ENCODE results near the gene ADAMTS13. TPM values are rescaled to one million over a fixed set of nuclear protein-coding genes. Genes with fewer than 3 reads are reported as not detected.

The ADAMTS13 gene
- total RNA-seq, 1 experiment from 2014 or later, result 12.0 TPM

DNA sequence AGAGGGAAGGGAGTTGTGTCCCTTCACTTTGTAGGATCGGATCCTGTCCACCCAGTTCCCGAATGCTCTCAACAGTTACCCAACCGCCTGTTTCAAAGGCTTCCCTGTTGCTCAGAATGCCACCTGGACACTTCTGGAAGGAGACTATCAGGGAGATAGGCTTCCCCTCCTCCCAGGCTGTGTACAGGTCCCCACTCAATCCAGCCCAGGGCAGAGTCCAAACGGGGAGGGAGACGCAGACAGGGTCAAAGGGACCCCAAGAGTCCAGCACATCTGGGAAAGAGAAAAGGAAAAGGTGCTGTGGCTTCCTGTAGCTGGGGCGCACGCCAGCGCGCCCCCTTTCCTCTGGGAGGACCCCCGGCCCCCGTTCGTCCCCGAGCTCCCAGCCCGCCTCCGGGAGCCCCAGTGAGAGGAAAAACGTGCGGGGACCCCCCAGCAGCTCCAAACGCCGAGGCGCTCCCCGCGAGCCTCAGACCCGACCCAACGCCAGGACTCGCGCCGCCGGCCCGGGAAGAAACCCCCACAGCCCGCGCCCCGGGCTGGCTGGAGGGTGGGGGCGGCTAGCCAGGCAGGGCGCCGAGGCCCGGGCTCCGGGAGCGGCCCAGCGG, 46.9 kb upstream of the ADAMTS13 start:
- Mint-ChIP-seq H3K27me3 (ENCODE audit: low read depth) (peaks cover 30% of the 10 kb centered on the region), H3K36me3 (peaks cover 25% of the 10 kb centered on the region), H3K9me3 (peaks cover 4% of the 10 kb centered on the region), H3K4me1 (peaks cover 17% of the 10 kb centered on the region), H3K27ac (peak overlapping the region; percentile 96), H3K4me3 (peak overlapping the region; percentile 98)
- CTCF ChIA-PET, result interaction anchor here (0.6 to 1.3 kb wide), 4 partner anchors 27 to 231 kb away, joined by 3 to 5 read pairs (median 4); partner anchors contain the start of genes MED22 and RPL7A
- DNase-seq (ENCODE audit: low spot score), result peak; percentile 35
- POLR2A ChIA-PET, result interaction anchor here (1.0 kb wide), 1 partner anchor 27 kb away, joined by 3 read pairs; the partner anchor contains the start of genes MED22 and RPL7A
- ATAC-seq, result peak; percentile 3
- TF ChIP-seq, protein P1, sequence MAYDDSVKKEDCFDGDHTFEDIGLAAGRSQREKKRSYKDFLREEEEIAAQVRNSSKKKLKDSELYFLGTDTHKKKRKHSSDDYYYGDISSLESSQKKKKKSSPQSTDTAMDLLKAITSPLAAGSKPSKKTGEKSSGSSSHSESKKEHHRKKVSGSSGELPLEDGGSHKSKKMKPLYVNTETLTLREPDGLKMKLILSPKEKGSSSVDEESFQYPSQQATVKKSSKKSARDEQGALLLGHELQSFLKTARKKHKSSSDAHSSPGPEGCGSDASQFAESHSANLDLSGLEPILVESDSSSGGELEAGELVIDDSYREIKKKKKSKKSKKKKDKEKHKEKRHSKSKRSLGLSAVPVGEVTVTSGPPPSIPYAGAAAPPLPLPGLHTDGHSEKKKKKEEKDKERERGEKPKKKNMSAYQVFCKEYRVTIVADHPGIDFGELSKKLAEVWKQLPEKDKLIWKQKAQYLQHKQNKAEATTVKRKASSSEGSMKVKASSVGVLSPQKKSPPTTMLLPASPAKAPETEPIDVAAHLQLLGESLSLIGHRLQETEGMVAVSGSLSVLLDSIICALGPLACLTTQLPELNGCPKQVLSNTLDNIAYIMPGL (CRISPR knock-in tag; IDR thresholded peaks at IDR 0.05), result 0 out of 2 replicates have a peak, but pooled peaks have one; percentile 17
- no peak for TF ChIP-seq ZNF121 (CRISPR knock-in tag; IDR thresholded peaks at IDR 0.05)

DNA sequence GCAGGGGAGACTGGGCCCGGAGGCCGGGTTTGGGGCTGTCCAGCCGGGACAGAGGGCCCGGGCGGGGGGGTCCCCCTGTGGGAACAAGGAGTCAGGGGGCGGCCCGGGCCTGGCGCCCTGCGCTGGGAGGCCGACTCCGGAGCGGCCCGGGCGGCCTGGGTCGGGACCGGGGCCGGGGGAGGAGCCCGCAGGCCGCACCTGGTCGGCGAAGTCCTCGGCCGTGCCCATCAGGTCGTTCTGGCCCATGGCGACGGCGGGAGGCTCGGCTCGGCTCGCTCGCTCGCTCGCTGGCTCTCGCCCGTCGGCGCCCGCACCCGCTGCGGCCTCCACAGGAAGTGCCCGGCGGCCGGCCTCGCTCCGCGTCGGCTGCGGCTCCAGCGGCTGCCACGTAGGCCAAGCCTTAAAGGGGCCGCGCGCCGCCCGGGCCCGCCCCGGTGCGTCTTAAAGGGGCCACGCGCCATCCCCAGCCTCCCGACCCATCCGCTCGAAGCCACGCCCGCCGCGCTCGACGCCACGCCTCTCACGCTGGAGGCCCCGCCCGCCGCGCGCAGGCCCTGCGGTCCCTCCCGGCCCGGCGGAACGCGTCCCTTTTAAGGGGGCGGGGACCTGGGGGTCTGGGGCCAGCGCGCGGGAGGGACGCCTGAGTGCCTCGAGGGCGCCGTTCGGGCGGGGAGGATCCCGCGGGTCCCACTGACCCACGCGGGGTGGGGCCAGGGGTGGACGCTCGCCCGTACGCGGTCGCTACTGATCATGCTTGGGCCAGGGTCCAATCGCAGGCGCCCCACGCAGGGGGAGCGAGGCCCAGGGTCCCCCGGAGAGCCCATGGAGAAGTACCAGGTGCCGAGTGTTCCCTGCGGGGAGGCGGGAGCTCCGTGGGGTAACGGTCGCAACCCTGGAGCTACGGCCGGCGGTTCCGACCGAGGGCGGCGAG, 46.2 kb upstream of the ADAMTS13 start, which contains the start of the genes STKLD1 and SURF4:
TSS of gene STKLD1 (plus strand) at position 643 of the 931 bp plus-strand sequence. CDS start at position 751, 108 bp downstream.
TSS of gene SURF4 (minus strand) at position 337 of the 931 bp plus-strand sequence. CDS start at position 246, 91 bp downstream.
- H3K36me3 Mint-ChIP-seq, result peaks cover 18% of the 10 kb centered on the region
- H3K9me3 Mint-ChIP-seq, result peaks cover 4% of the 10 kb centered on the region
- peaks cover 30% of the 10 kb centered on the region for H3K27me3 Mint-ChIP-seq (ENCODE audit: low read depth)
- peak; percentile 96 for DNase-seq (ENCODE audit: low spot score)
- H3K4me1 Mint-ChIP-seq, result peaks cover 17% of the 10 kb centered on the region
- peak within 1 kb of the TSS; percentile 98 for H3K4me3 Mint-ChIP-seq
- peak within 1 kb of the TSS; percentile 96 for H3K27ac Mint-ChIP-seq
- ATAC-seq, result peak; percentile 92
- ChIA-PET CTCF (interaction anchor here (0.9 to 2.3 kb wide), 4 partner anchors 28 to 111 kb away, joined by 3 to 11 read pairs (median 3); partner anchors contain the start of genes ADAMTS13, MED22 and RPL7A), POLR2A (interaction anchor here (0.7 to 1.0 kb wide), 2 partner anchors 28 to 66 kb away, joined by 3 read pairs; partner anchors contain the start of genes MED22 and RPL7A)
- TF ChIP-seq NR3C1 (CRISPR knock-in tag; conservative IDR thresholded peaks at IDR 0.05; ENCODE audit: low read depth) (0 out of 2 replicates have a peak, but pooled peaks have one; percentile 70), TEAD4 (CRISPR knock-in tag; IDR thresholded peaks at IDR 0.05) (no peak), KAT7 (CRISPR knock-in tag; IDR thresholded peaks at IDR 0.05; ENCODE audit: borderline replicate concordance) (0 out of 2 replicates have a peak, but pooled peaks have one; percentile 10), GABPB1 (CRISPR knock-in tag; IDR thresholded peaks at IDR 0.05) (0 out of 2 replicates have a peak, but pooled peaks have one; percentile 29), ZBTB21 (CRISPR knock-in tag; IDR thresholded peaks at IDR 0.05; ENCODE audit: borderline replicate concordance) (peak; percentile 76), ZNF671 (CRISPR knock-in tag; IDR thresholded peaks at IDR 0.05) (no peak), NFATC4 (CRISPR knock-in tag; IDR thresholded peaks at IDR 0.05) (no peak), FOXP1 (CRISPR knock-in tag; IDR thresholded peaks at IDR 0.05; ENCODE audit: borderline replicate concordance) (peak; percentile 96), CREM (CRISPR knock-in tag; IDR thresholded peaks at IDR 0.05) (peak; percentile 83), ETV6 (CRISPR knock-in tag; IDR thresholded peaks at IDR 0.05) (peak; percentile 89)
- TF ChIP-seq, protein P2, sequence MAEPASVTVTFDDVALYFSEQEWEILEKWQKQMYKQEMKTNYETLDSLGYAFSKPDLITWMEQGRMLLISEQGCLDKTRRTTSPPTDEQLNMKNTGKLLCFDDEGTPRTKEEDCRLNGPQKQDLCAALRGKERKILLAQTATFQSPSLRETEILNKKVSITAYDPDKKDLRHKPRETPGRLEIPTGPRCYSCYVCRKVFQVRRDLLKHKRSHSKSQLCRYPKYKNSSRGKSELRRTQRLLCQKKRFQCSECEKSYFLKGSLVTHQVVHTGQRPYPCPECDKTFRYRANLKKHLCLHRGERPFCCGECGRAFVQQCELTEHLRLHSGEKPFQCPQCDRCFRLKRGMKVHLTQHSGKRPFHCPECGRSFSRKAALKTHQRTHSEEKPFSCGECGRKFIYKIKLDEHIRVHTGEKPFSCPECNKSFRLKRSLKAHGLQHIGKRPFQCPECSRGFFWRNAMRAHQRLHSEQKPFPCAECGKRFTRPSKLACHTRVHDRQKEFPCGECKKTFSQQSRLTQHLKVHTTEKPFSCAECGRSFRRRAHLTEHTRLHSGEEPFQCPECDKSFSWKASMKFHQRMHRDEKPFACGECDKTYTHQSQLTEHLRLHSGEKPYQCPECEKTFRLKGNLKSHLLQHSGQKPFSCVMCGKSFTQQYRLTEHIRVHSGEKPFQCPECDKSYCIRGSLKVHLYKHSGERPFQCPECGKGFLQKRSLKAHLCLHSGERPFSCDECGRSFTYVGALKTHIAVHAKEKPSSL (CRISPR knock-in tag; conservative IDR thresholded peaks at IDR 0.05), result no peak
- TF ChIP-seq, protein P3, sequence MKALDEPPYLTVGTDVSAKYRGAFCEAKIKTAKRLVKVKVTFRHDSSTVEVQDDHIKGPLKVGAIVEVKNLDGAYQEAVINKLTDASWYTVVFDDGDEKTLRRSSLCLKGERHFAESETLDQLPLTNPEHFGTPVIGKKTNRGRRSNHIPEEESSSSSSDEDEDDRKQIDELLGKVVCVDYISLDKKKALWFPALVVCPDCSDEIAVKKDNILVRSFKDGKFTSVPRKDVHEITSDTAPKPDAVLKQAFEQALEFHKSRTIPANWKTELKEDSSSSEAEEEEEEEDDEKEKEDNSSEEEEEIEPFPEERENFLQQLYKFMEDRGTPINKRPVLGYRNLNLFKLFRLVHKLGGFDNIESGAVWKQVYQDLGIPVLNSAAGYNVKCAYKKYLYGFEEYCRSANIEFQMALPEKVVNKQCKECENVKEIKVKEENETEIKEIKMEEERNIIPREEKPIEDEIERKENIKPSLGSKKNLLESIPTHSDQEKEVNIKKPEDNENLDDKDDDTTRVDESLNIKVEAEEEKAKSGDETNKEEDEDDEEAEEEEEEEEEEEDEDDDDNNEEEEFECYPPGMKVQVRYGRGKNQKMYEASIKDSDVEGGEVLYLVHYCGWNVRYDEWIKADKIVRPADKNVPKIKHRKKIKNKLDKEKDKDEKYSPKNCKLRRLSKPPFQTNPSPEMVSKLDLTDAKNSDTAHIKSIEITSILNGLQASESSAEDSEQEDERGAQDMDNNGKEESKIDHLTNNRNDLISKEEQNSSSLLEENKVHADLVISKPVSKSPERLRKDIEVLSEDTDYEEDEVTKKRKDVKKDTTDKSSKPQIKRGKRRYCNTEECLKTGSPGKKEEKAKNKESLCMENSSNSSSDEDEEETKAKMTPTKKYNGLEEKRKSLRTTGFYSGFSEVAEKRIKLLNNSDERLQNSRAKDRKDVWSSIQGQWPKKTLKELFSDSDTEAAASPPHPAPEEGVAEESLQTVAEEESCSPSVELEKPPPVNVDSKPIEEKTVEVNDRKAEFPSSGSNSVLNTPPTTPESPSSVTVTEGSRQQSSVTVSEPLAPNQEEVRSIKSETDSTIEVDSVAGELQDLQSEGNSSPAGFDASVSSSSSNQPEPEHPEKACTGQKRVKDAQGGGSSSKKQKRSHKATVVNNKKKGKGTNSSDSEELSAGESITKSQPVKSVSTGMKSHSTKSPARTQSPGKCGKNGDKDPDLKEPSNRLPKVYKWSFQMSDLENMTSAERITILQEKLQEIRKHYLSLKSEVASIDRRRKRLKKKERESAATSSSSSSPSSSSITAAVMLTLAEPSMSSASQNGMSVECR (CRISPR knock-in tag; IDR thresholded peaks at IDR 0.05; ENCODE audit: borderline replicate concordance), result no peak
- TF ChIP-seq, protein P1 (CRISPR knock-in tag; IDR thresholded peaks at IDR 0.05), result 0 out of 2 replicates have a peak, but pooled peaks have one; percentile 50
- TF ChIP-seq, protein P4, sequence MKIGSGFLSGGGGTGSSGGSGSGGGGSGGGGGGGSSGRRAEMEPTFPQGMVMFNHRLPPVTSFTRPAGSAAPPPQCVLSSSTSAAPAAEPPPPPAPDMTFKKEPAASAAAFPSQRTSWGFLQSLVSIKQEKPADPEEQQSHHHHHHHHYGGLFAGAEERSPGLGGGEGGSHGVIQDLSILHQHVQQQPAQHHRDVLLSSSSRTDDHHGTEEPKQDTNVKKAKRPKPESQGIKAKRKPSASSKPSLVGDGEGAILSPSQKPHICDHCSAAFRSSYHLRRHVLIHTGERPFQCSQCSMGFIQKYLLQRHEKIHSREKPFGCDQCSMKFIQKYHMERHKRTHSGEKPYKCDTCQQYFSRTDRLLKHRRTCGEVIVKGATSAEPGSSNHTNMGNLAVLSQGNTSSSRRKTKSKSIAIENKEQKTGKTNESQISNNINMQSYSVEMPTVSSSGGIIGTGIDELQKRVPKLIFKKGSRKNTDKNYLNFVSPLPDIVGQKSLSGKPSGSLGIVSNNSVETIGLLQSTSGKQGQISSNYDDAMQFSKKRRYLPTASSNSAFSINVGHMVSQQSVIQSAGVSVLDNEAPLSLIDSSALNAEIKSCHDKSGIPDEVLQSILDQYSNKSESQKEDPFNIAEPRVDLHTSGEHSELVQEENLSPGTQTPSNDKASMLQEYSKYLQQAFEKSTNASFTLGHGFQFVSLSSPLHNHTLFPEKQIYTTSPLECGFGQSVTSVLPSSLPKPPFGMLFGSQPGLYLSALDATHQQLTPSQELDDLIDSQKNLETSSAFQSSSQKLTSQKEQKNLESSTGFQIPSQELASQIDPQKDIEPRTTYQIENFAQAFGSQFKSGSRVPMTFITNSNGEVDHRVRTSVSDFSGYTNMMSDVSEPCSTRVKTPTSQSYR (CRISPR knock-in tag; IDR thresholded peaks at IDR 0.05), result 0 out of 2 replicates have a peak, but pooled peaks have one; percentile 15
